ENCODE data around the gene IFNA5. TPM values are rescaled to one million over a fixed set of nuclear protein-coding genes. Genes with fewer than 3 reads are reported as not detected.

The IFNA5 gene
- total and polyA plus RNA-seq, 2 of the 8 experiments (the other 6 are each of a cell fraction or from before 2014, with no cell fraction given), result not detected

GRCh38 chr9:21316860-21317259 is 11.7 kb upstream of the IFNA5 start:
- H3K4me2 ChIP-seq (ENCODE audit: insufficient read depth in 1 of 2, low read depth in 2 of 2, low read length in 2 of 2), result no peak overlapping the region
- no peak overlapping the region for H2BK15ac ChIP-seq (ENCODE audit: low read length)
- no peak overlapping the region for H4K91ac ChIP-seq (replicated peaks; ENCODE audit: insufficient read length, low read length)
- no peak for TF ChIP-seq SRF (IDR thresholded peaks at IDR 0.05; ENCODE audit: low read depth, low read length)
- TF ChIP-seq TAF1 (IDR thresholded peaks at IDR 0.05; ENCODE audit: low read depth, low read length), result no peak
- no peak for TF ChIP-seq SIN3A (conservative IDR thresholded peaks at IDR 0.05 in 1 of 2, IDR thresholded peaks at IDR 0.05 in 1 of 2; ENCODE audit: low read depth in 1 of 2, low read length in 2 of 2)
- no peak for TF ChIP-seq MAX (IDR thresholded peaks at IDR 0.05)
- no peak for TF ChIP-seq SP2 (IDR thresholded peaks at IDR 0.05; ENCODE audit: low read length)
- TF ChIP-seq CBX8 (IDR thresholded peaks at IDR 0.05; ENCODE audit: borderline replicate concordance, low read depth, low read length), result no peak
- no peak for TF ChIP-seq USF2 (IDR thresholded peaks at IDR 0.05; ENCODE audit: low read length)
- TF ChIP-seq SIRT6 (IDR thresholded peaks at IDR 0.05; ENCODE audit: low read length), result no peak
- peak in 2 of 3 experiments; percentile 2 to 9; a peak in 3 of 4 replicates for TF ChIP-seq CTCF (IDR thresholded peaks at IDR 0.05; ENCODE audit: control extremely low read depth in 1 of 3, insufficient read depth in 1 of 3, low read depth in 1 of 3, low read length in 3 of 3)
- no peak overlapping the region for H3K56ac ChIP-seq (replicated peaks; ENCODE audit: insufficient read length, low read depth, low read length)
- no peak overlapping the region for H2AK5ac ChIP-seq (ENCODE audit: low read depth, low read length)
- no peaks in the 10 kb centered on the region for H3K79me1 ChIP-seq (ENCODE audit: low read depth, low read length)
- no peak overlapping the region for H3K14ac ChIP-seq (ENCODE audit: insufficient read length)
- no peaks in the 10 kb centered on the region for H3K23me2 ChIP-seq (ENCODE audit: low read depth, low read length)
- WGBS, 2 experiments (ENCODE audit: extremely low coverage in 1 of 2, insufficient coverage in 1 of 2, insufficient read length in 1 of 2, insufficient replicate concordance in 2 of 2, low coverage in 1 of 2, low lambda C conversion rate in 2 of 2, missing lambda C conversion rate in 1 of 2), result 60% methylated on average over 3 of the region's 3 CpGs; no CpG with 5 or more reads in 1 of the 2 experiments
- H4K5ac ChIP-seq (ENCODE audit: insufficient read length, low read depth, low read length), result no peak overlapping the region
- no peaks in the 10 kb centered on the region for H3K4me1 ChIP-seq (replicated peaks in 1 of 4; ENCODE audit: control insufficient read depth in 3 of 4, insufficient read depth in 4 of 4, low read length in 3 of 4)
- no peak overlapping the region for H3K23ac ChIP-seq (ENCODE audit: insufficient read length)
- no peak overlapping the region for H2BK5ac ChIP-seq (ENCODE audit: low read depth, low read length)
- POLR2A ChIA-PET (ENCODE audit: partially characterized antibody), result no interaction called here
- CTCF ChIA-PET (ENCODE audit: partially characterized antibody), result interaction anchor here (0.9 to 3.3 kb wide), 8 partner anchors 12 to 139 kb away, joined by 3 to 19 read pairs (median 4); partner anchors contain the start of gene IFNA5
- no peaks in the 10 kb centered on the region for H3K36me3 ChIP-seq (ENCODE audit: control insufficient read depth in 2 of 4, insufficient read depth in 4 of 4, low read length in 3 of 4)
- FAIRE-seq, result no peak
- no peaks in the 10 kb centered on the region for H4K20me1 ChIP-seq (replicated peaks in 1 of 2; ENCODE audit: control insufficient read depth in 1 of 2, insufficient read depth in 2 of 2, low read length in 2 of 2)
- no peak overlapping the region for H4K8ac ChIP-seq (ENCODE audit: extremely low read depth, insufficient read depth, low read length)
- no peak overlapping the region for H3K27ac ChIP-seq (ENCODE audit: low read depth, low read length)
- no peak overlapping the region for H2AFZ ChIP-seq (ENCODE audit: low read length)
- DNase-seq (ENCODE audit: low read depth in 1 of 2, low spot score in 2 of 2), result no peak
- no peak overlapping the region for H2BK12ac ChIP-seq (ENCODE audit: low read depth, low read length)
- no peak overlapping the region for H3K4ac ChIP-seq (replicated peaks; ENCODE audit: insufficient read length, low read depth, low read length)
- no peaks in the 10 kb centered on the region for H3K79me2 ChIP-seq (ENCODE audit: control insufficient read depth in 1 of 2, insufficient read depth in 2 of 2, low read length in 2 of 2)
- H2BK120ac ChIP-seq (replicated peaks; ENCODE audit: low read depth, low read length), result no peak overlapping the region
- H3K27me3 ChIP-seq (replicated peaks in 1 of 4; ENCODE audit: control insufficient read depth in 3 of 4, extremely low read depth in 1 of 4, insufficient read depth in 3 of 4, low read length in 3 of 4), result no peaks in the 10 kb centered on the region
- no peak overlapping the region for H2BK20ac ChIP-seq (ENCODE audit: low read length)
- H3K9me3 ChIP-seq (ENCODE audit: insufficient read depth in 2 of 2, low read depth in 1 of 2, low read length in 1 of 2), result no peaks in the 10 kb centered on the region
- H3K9ac ChIP-seq (replicated peaks in 1 of 4; ENCODE audit: extremely low read depth in 1 of 4, low read depth in 3 of 4, low read length in 3 of 4), result no peak overlapping the region
- H3K4me3 ChIP-seq (ENCODE audit: extremely low read depth in 1 of 4, insufficient read depth in 2 of 4, low read depth in 3 of 4, low read length in 4 of 4), result no peak overlapping the region
- H3K18ac ChIP-seq (ENCODE audit: extremely low read depth, low read length), result no peak overlapping the region
